ENCODE measurements around the gene NLRC5.
"Not testable (repeated sequence)": the region's sequence is repeated elsewhere in the genome, so short reads cannot be mapped to it uniquely, and the experiment has no call there.

The NLRC5 gene

DNA sequence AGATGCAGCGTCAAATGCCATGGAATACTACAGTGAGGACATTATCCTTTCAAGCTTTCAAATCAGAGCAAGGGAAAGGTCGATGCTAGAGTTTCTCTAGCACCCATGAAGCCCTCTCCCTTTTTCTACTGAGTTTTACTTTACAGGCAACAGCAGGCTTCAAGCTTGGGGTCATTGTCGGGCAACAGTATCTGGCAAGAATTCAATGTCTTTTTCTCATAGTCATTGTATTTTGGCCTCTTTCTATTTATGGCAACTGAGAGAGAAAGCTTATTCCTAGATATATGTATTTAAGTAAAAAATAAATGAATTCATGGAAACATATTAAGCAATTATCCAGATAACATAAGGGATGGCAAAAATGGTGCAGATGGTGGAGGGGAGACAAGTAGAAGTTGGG lies 28.0 kb upstream of the NLRC5 start:
- no peak for DNase-seq

- no peak for DNase-seq
Measured at GRCh38 chr16:56961851-56962281, 27.5 kb upstream of the NLRC5 start, which contains the start of gene CETP. Gene CETP (plus strand): TSS chr16:56961950. CDS start chr16:56961980, 30 bp downstream.

DNA sequence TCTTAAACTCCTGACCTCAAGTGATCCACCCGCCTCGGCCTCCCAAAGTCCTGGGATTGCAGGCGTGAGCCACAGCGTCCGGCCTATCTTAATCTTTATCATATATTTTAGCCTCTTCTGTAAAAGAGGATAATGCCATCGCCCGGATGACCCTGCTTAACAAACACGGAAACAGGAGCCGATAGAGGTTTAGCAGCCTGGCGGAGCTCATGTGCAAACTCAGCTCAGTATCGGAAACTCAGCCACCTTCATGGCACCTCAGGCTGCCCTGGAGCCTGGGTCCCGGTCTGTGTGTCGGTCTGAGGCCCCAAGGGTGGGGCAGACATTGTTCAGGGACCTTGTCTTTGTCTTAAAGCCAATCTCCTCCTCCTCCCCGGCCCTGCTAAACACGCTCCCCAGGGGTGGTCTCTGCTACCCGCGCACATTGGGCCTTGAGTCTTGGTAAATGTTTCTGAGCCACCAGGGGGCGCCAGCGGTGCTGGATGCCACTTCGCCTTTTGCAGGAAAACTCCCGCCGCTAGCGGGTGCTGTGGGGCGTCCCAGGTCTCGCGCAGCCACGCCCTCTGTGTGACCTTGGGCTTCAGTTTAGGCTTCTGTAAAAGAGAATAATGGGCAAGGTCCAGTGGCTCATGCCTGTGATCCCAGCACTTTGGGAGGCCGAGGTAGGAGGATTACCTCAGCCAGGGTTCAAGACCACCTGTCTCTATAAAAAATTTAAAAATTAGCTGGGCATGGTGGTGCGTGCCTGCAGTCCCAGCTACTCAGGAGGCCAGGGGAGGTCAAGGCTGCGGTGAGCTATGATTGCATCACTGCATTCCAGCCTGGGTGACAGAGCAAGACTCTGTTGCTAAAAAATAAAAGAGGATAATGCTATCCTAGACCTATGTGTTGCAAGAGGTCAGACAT lies 24.9 kb upstream of the NLRC5 start:
- DNase-seq = no peak

GRCh38 chr16:56965149-56966092 lies 23.9 kb upstream of the NLRC5 start:
- no peak for DNase-seq

DNA sequence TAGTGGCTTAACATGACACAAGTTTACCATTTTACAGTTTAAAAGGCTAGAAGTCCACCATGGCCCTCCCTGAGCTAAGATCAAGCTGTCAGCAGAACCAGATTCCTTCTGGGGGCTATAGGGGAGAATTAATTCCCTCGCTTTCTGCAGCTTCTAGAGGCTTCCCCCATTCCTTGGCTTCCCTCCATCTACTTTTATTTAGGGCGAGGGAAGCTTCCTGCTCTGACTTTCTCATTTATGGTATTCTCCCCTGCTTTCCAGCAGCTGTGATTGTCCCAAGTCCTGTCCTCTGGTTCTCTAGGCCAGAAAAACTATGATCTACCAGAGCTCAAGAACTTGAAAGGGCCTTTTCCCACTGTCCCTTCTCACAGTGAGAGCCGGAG lies 23.3 kb upstream of the NLRC5 start:
- no peak for DNase-seq

GRCh38 chr16:56967733-56968132 lies 21.6 kb upstream of the NLRC5 start:
- no peak for DNase-seq

- no peak for DNase-seq
Measured at GRCh38 chr16:56969769-56970168, 19.6 kb upstream of the NLRC5 start.

DNA sequence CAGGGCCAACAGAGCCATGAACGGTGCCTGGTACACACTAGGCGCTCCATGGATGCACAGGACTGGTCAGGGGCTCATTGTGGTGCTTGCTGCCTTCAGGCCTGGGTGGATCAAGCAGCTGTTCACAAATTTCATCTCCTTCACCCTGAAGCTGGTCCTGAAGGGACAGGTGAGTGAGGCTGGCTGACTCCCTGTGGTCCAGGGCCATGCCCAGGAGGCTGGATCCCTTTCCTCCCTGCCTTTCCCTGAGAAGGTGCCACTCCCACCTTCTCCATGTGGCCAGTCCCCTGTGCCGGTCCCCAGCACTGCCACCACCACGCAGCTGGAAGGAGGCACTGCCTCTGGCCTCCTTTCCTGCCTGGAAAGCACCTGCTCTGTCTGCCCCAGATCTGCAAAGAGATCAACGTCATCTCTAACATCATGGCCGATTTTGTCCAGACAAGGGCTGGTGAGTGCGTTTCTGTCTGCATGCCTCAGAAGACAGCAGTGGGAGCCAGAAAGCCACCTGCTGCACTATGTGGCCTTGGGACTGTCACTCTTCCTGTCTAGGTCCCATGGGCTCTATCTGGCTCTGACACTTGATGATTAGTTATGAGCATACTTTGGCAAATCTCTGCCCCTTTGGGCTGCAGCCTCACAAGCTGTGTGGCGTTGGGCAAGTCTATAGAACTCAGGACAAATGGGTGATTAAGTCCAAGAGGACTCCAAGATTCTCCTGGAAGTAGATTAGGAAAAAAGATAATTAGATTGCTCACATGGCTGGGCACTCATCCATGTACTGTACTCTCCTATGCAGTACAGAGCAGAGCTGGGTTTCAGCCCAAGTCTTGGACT lies 18.2 kb upstream of the NLRC5 start:
- no peak for DNase-seq

GRCh38 chr16:56971768-56972043 lies 17.7 kb upstream of the NLRC5 start:
- DNase-seq = no peak

GRCh38 chr16:56972403-56973293 lies 16.7 kb upstream of the NLRC5 start:
- no peak for DNase-seq

DNA sequence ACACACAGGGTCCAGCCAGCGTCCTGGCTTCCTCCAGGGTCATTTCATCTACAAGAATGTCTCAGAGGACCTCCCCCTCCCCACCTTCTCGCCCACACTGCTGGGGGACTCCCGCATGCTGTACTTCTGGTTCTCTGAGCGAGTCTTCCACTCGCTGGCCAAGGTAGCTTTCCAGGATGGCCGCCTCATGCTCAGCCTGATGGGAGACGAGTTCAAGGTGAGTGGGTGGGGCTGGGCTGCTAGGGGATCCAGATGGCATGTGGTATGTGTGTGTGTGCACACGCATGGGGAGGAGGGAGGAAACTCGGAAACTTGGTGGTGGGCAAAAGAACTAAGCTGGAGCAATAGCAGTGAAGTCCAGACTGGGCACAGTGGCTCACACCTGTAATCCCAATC lies 16.1 kb upstream of the NLRC5 start:
- DNase-seq = no peak

- DNase-seq = not testable (repeated sequence)
Measured at GRCh38 chr16:56973899-56974298, 15.5 kb upstream of the NLRC5 start.

GRCh38 chr16:56974549-56975300 lies 14.6 kb upstream of the NLRC5 start:
- DNase-seq = no peak

DNA sequence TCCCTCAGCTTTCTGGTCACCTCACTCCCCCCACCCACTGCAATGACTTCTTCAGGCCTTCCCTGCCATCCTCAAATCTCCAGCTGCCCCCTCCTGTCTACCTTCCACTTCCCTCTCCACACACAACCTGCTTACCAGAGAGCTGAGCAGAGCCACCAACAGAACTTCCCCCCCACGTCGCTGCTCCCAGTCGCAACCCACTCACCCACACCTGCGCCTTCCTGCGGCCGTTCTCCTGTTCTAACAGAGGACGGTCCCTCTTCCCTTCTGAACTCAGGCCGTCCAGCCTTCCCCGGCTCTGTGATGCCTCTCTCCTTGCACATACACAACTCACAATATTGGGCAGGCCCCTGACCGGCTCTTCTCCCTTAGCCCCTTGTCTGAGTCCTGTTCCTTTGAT lies 13.6 kb upstream of the NLRC5 start:
- no peak for DNase-seq

DNA sequence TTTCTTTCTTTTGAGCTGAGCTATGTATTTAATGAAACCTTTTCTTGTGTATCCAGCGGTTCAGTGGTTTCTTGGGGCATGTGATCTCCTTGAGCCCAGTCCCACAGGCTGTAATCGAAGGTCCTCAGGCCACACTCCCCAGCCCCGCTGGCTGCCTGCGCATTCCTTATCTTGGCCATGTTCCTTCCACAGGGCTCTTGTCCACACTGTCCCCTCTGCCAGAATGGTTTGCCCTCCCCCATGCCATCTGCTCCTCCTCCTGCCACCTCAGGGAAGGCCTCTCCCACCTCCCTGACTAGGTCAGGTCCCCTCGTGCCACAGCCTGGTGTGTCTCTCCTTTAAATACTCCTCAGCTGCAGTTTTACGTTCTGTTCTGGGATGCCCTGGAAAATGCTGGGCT lies 12.1 kb upstream of the NLRC5 start:
- no peak for DNase-seq

GRCh38 chr16:56977823-56978430 lies 11.4 kb upstream of the NLRC5 start:
- DNase-seq = no peak

- no peak for DNase-seq
Measured at GRCh38 chr16:56980201-56980535, 9.2 kb upstream of the NLRC5 start.

- DNase-seq = no peak
Measured at GRCh38 chr16:56980792-56981724, 8.3 kb upstream of the NLRC5 start.

DNA sequence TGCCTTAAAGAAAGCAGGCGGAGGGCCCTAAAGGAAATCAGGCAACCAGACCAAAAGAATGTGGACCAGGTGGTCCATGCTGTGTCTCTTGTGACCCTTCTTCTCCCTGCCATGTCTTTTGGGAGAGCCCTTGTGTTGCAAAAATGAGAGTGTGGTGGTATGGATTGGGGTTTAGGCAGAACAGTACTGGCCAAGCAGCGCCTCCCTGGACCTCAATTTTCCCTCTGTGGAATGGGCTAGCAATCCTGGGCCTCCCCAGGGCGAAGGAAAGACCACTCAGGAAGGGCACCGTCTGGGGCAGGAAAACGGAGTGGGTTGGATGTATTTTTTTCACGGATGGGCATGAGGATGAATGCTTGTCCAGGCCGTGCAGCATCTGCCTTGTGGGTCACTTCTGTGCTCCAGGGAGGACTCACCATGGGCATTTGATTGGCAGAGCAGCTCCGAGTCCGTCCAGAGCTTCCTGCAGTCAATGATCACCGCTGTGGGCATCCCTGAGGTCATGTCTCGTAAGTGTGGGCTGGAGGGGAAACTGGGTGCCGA lies 7.6 kb upstream of the NLRC5 start:
- DNase-seq = no peak

All from NCI-H774 (cell line).